GM18870 (cell line): ENCODE measurements around the gene LMBR1.
"Not testable (repeated sequence)": the region's sequence is repeated elsewhere in the genome, so short reads cannot be mapped to it uniquely, and the experiment has no call there.

Source experiments
- ATAC-seq: cut with Tn5 transposase; IDR thresholded peaks from one replicate; pipeline ENCODE4 v1.9.1; 2021; ENCODE audit warnings: moderate library complexity; ENCODE audit not compliant: unreplicated experiment

Gene LMBR1, protein sequence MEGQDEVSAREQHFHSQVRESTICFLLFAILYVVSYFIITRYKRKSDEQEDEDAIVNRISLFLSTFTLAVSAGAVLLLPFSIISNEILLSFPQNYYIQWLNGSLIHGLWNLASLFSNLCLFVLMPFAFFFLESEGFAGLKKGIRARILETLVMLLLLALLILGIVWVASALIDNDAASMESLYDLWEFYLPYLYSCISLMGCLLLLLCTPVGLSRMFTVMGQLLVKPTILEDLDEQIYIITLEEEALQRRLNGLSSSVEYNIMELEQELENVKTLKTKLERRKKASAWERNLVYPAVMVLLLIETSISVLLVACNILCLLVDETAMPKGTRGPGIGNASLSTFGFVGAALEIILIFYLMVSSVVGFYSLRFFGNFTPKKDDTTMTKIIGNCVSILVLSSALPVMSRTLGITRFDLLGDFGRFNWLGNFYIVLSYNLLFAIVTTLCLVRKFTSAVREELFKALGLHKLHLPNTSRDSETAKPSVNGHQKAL

DNA sequence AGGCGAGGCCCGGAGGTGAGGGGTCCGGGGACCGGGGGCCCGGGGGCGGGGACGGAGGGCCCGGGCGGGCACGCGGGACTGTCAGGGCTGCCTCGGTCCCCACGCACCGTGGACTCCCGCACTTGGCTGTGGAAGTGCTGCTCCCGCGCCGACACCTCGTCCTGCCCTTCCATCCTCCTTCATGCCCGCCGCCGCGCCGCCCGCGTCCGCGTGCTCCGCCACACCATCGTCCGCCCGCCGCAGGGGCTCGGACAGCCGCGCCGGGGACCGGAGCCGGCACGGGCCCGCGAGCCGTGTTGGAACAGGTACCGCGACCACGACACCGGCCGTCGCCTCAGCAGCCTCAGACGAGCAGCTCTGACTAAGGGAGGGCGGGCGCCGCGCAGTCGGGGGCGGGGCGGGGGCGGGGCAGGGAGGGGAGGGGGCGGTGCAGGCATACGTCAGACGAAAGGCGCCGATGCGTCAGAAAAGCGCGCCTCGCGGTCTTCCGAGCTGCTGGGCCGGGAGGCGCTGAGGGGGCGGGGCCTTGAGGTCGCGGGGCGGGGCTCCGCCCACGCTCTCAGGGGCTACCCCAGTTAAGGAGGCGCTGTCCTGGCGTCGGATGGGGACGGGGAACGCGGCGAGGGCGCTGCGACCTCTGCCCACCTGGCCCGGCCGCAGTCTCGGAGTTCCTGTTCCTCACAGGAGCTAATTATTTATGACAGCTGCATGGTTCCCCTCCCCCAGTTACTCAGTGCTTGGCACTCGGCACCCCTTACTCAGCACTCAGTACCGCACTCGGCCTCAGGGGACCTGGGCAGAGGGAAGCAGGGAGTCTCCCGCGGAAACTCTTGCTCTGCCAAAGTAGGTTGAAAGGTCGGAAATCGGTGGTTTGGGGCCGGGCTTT, at the start of gene LMBR1:
TSS of gene LMBR1 (minus strand) at position 363 of the 886 bp plus-strand sequence. CDS start at position 173, 190 bp downstream.
- ATAC-seq = peak; percentile 57

DNA sequence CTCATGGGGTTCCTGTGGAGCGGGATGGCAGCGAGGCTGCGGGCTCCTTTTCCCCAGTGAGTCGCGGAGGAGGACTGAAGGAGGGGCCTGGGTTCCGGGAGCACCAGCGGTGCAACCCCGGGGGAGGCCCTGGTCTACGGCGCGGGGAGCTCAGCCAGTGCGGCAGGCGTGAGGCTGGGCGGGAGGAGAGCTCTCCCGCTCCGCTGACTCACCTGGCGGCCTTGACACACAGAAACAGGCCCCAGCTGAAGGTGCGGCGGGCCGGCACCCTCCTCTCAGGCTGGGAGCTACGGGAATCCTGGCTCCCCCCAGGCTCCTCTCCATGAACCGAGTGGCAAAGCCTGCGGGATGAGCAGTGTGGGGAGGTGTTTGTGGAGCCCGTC, 49.7 kb upstream of the LMBR1 start:
- ATAC-seq = no peak

DNA sequence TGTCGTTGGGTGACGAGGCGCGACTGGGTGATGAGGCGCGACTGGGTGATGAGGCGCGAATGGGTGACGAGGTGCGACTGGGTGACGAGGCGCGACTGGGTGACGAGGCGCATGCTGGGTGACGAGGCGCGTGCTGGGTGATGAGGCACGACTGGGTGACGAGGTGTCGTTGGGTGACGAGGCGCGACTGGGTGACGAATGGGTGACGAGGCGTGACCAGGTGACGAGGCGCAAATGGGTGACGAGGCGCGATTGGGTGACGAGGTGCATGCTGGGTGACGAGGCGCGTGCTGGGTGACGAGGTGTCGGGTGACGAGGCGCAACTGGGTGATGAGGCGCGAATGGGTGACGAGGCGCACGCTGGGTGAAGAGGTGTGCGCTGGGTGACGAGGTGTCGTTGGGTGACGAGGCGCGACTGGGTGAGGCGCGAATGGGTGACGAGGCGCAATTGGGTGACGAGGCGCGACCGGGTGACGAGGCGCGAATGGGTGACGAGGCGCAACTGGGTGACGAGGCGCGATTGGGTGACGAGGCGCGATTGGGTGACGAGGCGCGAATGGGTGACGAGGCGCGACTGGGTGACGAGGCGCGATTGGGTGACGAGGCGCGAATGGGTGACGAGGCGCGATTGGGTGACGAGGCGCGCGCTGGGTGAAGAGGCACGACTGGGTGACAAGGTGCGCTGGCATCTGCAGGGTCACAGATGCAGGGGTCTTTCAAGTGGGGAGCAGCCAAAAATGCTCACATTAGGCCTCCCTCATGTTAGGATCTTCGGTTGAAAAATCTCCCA, 48.6 kb upstream of the LMBR1 start:
- no peak for ATAC-seq

DNA sequence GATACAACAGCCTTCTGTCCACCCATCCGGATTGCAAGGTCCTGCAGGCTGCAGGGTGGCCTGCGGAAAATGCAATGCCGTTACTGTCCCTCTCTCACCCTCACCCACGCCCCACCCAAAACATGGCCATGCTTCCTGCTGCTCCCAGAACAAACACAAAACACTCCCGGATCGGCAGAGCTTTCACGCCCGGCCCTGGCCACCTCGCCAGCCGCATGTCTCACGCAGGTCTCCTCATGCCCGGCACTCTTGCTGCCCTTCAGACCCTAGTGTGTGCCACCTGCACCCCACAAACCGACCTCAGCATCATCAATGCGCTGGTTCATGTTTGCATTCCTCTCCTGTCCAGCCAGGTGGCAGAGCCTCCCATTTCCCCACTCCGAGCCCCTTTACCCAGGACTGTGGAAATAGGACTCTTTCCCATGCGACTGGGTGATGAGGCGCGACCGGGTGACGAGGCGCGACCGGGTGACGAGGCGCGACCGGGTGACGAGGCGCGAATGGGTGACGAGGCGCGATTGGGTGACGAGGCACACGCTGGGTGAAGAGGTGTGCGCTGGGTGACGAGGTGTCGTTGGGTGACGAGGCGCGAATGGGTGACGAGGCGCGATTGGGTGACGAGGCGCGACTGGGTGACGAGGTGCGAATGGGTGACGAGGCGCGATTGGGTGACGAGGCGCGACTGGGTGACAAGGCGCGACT, 47.6 kb upstream of the LMBR1 start:
- ATAC-seq = no peak

DNA sequence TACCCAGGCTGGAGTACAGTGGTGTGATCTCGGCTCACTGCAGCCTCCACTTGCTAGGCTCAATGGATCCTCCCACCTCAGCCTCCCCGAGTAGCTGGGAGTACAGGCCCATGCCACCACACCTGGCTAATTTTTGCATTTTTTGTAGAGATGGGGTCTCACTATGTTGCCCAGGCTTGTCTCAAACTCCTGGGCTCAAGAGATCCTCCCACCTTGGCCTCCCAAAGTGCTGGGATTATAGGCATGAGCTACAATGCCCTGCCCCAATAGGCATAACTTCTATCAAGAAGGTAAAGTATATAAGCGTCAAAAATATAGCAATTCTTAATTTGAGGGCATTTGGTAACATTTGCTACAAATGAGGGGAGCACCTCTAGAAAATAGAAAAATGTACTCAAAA, 43.8 kb upstream of the LMBR1 start:
- ATAC-seq = not testable (repeated sequence)

DNA sequence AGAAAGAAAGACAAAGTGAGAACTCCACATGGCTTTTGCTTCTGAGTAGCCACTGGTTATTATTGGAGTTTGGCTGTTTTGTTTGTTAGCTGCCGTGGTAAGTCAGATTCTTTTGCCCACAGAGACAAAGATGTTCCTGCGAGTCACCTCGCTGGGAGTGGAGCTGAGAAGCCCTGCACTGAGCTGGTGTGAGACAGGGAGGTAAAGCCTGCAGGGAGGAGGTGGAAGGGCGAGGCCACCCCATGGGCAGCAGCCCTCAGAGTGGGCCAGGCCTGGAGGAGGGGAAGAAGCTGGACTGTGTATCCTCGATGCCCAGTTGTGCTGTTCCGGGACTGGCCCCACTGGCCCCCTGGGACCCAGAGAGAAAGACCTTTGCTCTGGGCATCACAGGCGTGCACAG, 42.3 kb upstream of the LMBR1 start:
- ATAC-seq = no peak

DNA sequence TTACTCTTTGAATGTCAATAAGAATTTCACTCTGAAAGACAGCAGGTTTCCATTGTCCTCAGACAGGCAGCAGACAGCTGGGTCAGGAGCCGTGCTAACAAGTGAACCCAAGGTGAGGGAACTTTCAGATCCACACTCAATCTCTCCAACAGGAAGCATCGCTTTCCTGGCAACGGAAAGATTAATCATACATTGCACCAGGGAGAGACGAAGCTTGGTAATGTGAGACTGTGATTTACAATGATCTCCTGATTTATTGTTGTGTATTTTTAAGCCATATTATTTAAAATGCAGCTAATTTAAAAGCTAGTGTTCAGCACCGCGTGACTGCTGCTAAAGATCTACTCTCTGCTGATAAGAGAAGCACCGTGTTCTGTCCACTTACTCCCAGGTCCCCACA, 39.0 kb upstream of the LMBR1 start:
- no peak for ATAC-seq

DNA sequence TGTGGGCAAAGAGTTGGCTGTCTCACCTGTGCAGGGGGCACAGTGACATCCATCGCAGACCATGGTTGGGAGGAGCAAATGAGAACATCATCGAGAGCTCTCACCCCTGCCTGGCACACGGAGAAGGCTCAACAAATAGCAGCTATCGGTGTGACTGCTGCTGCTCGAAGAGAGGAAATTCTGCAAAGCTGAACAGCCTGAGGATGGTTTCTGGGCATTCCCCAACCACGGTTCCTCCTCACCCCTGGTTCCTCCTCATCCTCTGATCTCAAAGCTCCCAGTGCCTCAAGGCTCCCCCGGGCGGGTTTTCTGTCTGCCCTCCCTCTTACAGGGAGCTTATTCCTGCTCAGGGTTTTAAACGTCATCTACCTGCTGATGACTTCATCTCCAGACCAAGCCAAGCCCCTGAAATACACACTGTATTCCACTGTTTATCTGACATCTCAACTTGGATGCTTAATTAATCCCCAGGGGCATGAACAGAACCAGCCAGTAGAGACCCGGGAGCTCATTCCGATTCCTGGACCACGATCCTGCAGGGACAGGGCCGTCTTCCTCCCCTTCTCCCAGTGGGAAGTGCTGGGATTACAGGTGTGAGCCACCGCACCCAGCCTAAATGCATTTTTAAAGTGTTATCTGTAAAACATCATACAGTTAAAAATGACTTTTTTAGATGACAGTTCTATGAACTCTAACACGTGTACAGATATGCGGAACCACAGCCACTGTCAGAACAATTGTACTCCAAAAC, 37.0 kb upstream of the LMBR1 start:
- no peak for ATAC-seq

DNA sequence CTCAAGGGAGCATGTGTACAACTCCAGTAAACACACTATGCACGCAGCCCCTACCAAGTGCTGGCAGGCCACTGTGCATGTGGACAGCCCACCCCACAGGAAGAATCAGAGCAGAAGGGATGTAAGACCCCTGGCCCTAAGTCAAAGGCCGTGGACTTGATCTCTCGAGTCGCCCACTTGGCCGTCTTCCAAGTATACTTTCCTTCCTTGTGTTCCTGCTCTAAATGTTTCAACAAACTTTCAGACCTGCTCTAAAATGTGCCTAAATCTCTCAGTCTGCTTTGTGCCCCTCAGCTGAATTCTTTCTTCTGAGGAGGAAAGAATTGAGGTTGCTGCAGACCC, 35.4 kb upstream of the LMBR1 start:
- ATAC-seq = no peak

DNA sequence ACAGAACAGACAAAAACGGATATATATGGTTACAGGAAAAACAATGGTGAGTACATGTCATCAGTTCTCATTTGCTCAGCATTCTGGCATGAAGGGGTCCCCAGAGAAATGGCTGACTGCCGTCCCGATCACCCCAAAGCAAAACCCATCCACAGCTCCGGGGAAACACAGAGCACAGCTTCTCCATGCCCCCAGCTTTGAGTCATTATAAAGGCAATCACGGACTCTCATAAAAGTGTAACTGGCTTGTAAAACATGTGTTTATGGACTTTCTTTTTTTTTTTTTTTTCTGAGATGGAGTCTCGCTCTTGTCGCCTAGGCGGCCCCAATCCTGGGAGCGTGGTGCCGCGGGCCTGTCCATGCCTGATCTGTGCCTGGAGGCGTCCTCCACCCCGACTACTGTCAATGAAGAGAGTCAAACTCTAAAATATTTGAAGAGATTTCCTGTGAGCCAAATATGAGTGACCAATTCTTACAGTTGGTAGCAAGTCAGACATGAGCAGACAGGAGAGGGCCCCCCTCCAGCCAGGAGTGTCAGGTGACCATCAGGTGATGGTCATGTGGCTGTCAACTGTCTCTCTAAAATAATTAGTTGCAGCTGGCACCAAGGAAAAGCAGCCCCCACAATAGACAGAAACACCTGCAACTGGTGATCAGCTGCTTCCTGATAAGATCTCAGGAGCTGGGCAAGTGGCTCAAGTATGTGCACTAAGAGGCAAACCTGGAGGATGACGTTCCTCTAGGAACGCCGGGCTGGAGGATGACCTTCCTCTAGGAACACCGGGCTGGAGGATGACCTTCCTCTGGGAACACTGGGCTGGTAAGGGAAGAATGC, 34.8 kb upstream of the LMBR1 start:
- ATAC-seq = no peak

DNA sequence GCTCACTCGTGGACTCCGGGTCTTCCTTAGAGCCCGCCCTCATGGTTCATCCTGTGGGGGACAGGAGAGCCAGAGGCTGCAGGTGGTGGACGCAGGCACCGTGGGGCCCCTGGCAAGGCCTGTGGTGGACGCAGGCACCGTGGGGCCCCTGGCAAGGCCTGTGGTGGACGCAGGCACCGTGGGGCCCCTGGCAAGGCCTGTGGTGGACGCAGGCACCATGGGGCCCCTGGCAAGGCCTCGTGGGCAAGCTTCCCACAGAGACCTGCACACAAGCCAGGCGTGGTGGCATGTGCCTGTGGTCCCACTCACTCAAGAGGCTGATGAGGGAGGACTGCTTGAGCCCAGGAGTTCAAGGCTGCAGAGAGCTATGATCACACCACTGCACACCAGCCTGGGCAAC, 32.8 kb upstream of the LMBR1 start:
- not testable (repeated sequence) for ATAC-seq

DNA sequence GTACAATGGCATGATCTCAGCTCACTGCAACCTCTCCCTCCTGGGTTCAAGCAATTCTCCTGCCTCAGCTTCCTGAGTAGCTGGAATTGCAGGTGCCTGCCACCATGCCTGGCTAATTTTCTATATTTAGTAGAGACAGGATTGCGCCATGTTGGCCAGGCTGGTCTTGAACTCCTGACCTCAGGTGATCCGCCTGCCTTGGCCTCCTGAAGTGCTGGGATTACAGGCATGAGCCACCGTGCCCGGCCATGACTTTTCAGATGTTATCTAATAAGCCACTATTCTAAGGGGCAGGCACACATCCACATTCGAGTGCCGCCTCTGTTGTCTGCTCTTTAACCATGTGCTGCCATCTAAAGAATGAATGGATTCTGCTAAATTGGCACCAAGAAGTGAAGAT, 29.3 kb upstream of the LMBR1 start:
- ATAC-seq = not testable (repeated sequence)

DNA sequence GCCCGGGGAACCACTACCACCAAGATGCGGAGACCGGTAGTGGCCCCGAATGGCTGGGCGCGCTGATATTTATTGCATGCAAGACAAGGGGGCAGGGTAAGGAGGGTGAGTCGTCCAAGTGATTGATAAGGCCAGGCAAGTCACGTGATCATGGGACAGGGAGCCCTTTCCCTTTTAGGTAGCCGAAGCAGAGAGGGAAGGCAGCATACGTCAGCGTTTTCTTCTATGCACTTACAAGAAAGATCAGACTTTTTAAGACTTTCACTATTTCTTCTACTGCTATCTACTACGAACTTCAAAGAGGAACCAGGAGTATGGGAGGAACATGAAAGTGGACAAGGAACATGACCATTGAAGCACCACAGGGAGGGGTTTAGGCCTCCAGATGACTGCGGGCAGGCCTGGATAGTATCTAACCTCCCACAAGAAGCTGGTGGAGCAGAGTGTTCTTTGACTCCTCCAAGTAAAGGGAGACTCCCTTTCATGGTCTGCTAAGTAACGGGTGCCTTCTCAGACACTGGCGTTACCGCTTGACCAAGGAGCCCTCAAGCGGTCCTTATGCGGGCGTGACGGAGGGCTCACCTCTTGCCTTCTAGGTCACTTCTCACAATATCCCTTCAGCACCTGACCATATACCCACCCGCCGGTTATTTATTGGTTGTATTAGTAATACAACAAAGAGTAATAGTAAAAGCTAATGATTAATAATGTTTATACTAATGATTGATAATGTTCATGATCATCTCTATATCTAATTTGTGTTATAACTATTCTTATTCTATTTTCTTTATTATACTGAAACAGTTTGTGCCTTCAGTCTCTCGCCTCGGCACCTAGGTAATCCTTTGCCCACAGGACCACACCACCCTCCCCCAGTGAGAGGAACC, 27.7 kb upstream of the LMBR1 start:
- ATAC-seq = not testable (repeated sequence)

DNA sequence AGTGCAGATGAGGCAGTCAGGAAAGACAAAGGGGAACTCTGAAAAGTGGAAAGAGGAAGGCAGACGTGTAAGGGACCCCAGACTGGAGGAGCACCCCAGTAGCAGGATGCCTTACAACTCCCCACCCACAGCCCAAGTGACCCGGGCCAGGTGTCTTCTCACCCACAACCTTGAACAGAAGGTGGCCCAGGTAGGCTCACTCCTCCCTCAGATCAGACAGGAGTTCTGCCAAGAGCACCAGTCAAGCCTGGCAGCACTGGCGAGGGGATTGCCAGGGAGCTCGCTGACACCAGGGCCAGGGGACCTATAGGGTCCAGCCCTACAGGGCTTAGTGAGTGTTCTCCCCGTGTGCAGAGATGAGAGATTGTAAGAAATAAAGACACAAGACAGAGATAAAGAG, 27.1 kb upstream of the LMBR1 start:
- ATAC-seq = no peak

DNA sequence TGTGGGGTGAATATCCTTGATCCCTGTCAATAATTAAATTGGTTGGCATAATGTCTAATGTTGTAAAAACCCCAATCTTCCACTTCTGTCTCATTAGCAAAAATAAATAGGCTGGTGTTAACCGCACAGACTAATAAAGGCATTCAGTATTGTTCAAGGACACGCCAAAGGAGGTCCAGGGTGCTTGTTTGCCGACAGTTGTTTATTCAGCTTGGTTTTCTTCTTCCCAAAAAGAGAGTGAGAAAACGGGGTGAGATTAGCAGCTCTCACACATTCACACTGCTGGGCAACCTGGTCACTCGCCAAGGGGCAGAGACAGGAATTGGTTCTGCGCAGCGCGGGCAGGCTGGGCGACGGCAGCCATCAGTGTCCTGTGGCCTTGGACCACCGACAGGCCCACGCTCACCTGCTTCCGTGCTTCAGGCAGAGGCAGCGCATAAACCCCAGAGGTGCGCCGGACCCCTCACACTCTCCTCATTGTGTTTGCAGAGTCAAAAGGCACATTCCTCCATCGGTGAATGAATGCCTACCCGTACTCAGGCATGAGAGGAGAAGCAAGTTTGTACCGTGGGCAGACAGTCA, 26.2 kb upstream of the LMBR1 start:
- ATAC-seq = peak; percentile 35

DNA sequence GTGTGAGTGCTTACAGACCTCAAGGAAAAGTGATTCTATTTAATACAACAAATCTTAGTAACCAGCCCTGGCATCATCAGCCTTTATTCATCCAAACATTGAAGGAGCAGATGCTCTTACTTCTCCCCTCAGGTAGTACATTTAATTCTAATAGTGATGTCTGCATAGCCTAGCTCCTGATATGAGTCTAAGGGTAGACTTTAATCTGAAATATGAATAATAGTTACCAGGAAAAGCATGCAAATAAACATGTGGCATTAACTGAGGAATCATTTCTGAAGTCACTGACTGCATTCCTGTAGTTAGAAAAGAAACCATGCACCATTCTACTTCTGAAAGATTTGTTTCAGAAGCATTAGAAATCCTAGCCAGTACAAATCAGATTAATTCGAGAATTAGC, 25.7 kb upstream of the LMBR1 start:
- peak; percentile 53 for ATAC-seq

DNA sequence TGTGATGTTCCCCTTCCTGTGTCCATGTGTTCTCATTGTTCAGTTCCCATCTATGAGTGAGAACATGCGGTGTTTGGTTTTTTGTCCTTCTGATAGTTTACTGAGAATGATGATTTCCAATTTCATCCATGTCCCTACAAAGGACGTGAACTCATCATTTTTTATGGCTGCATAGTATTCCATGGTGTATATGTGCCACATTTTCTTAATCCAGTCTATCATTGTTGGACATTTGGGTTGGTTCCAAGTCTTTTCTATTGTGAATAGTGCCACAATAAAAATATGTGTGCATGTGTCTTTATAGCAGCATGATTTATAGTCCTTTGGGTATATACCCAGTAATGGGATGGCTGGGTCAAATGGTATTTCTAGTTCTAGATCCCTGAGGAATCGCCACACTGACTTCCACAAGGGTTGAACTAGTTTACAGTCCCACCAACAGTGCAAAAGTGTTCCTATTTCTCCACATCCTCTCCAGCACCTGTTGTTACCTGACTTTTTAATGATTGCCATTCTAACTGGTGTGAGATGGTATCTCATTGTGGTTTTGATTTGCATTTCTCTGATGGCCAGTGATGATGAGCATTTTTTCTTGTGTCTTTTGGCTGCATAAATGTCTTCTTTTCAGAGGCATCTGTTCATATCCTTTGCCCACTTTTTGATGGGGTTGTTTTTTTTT, 16.7 kb upstream of the LMBR1 start:
- ATAC-seq = not testable (repeated sequence)
